GM12873 (cell line): ENCODE measurements around the gene SEMA4G.
A peak's percentile ranks its signal among the peaks of the same experiment; 100 is the strongest.

Experiments
- TF ChIP-seq, protein P1 (sequence below): IDR thresholded peaks from 2 replicates; pipeline ENCODE4 v1.5.1; 2012; ENCODE audit warnings: low read depth, mild to moderate bottlenecking, moderate library complexity, low read length, control low read depth; ENCODE audit not compliant: insufficient read depth; ENCODE audit errors: missing control alignments

Gene SEMA4G

DNA sequence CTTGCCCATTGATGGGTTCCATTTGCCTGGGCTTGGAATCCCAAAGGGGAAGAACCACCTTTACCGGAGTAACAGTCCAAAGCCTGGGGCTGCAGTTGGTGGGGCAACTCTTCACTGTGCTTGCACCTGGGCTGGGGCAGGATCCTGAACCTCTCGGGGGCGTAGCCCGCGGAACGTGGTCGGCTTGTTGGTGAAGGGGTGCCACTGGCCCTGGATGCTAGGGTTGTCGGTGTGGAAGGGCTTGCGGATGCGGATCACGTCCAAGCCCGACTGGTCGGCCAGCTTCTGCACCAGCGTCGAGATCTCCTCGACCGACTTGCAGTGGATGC is 17.3 kb downstream of the SEMA4G start:
- TF ChIP-seq, protein P1, sequence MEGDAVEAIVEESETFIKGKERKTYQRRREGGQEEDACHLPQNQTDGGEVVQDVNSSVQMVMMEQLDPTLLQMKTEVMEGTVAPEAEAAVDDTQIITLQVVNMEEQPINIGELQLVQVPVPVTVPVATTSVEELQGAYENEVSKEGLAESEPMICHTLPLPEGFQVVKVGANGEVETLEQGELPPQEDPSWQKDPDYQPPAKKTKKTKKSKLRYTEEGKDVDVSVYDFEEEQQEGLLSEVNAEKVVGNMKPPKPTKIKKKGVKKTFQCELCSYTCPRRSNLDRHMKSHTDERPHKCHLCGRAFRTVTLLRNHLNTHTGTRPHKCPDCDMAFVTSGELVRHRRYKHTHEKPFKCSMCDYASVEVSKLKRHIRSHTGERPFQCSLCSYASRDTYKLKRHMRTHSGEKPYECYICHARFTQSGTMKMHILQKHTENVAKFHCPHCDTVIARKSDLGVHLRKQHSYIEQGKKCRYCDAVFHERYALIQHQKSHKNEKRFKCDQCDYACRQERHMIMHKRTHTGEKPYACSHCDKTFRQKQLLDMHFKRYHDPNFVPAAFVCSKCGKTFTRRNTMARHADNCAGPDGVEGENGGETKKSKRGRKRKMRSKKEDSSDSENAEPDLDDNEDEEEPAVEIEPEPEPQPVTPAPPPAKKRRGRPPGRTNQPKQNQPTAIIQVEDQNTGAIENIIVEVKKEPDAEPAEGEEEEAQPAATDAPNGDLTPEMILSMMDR, result no peak

DNA sequence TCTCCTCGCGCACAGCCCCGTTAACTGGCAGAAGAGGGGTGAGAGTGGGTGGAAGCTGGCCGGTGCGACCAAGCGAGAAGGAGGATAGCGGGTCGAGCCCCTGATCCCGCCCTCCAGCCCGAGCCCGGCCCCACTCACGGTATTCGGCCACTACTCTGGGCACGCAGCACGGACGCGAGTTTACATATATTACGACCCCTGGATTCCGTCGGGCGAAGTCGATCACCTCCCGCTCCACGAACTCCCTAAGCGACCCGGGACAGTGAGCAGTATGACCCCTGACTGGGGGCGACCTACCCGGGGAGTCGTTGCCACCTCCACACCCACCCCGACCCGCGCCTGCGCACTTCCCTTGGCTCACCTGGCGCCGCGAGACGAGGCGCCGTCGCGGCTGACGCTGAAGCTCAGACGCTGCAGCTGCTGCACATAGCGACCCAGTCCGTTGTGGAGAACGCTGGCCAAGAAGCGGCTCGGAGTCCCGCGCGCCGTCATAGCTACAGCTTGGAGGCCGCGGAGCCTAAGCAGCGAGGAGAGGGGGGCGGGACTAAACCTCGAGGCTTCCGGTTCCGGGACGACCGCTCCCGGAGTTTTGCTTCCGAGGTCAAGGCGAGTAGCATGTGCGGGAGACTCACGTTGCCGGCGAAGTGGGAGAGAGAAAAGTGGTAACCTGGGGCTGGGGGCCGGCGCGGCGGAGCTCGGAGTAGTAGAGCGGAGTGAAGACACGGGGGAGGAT is 17.8 kb downstream of the SEMA4G start, which contains the start of the genes MRPL43 and TWNK:
TSS of gene MRPL43 (minus strand) at position 546 of the 733 bp plus-strand sequence. CDS start at position 492, 54 bp downstream.
TSS of gene TWNK (plus strand) at position 592 of the 733 bp plus-strand sequence. CDS start 668 bp downstream, outside the sequence.
- TF ChIP-seq, protein P1, result no peak

DNA sequence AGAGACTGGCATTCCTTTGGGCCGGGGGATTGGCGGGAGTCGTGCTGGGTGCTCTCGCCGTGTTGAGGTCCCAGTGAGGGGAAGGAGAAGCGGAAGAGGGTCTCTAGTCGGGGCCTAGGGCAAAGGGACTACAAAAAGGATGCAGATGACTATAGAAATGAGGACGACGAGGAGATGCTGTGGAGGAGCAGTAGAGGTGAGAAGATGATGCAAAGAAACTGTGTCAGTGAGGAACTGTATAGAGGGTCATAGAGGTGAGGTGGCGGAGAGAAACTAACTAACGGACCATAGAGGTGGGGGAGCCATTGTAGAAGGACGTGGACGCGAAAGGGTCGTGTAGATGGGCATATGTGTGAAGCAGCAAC is 18.4 kb downstream of the SEMA4G start:
- TF ChIP-seq, protein P1, result no peak

DNA sequence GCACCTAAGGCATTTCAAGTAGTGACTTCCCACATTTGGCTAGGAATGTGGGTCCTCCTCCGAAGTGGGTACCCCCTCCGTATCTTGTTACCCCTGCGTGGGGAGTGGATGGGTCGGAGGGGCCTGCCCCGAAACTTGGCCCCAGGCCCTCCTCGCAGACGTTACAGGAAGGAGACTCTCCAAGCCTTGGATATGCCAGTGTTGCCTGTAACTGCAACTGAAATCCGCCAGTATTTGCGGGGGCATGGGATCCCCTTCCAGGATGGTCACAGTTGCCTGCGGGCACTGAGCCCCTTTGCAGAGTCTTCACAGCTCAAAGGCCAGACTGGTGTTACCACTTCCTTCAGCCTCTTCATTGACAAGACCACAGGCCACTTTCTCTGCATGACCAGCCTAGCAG is 18.9 kb downstream of the SEMA4G start:
- TF ChIP-seq, protein P1, result no peak

DNA sequence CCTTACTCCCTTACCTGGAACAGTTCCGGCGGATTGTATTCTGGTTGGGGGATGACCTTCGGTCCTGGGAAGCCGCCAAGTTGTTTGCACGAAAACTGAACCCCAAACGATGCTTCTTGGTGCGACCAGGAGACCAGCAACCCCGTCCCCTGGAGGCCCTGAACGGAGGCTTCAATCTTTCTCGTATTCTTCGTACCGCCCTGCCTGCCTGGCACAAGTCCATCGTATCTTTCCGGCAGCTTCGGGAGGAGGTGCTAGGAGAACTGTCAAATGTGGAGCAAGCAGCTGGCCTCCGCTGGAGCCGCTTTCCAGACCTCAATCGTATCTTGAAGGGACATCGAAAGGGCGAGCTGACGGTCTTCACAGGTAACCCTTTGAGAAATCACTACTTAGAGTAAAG is 19.8 kb downstream of the SEMA4G start:
- TF ChIP-seq, protein P1, result no peak

DNA sequence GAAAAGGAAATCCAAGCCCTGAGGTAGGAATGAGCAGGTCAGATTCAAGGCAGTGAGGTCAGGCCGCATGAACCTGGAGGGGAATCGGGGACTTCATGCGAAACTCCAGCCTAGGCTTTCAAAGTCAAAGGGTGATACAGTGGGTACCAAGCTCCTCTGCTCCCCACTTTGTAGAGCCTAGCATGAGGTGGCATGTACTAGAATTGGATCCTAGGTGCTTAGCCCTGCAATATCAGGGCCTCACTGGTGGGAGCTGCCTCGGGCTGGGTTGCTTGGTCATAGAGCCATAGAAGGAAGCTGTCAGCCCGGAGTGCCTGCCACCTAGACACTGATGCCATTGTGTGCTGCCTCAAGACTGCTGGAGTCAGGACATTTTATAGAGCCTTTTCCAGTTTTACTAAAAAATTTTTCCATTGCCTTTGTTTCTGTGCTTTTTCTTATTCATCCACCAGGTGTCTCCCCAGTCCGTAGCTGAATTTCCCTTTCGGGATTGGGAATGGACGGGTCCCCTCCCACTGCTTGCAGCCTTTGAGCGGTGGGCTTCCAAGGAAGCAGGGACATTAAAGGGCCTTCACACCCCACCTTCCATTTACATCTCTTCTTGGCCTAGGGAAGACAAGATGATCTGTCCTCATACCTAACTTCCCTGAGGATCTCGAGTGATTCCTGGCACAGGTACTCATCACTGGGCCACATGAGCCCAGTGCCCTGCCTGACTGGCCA is 24.8 kb downstream of the SEMA4G start:
- TF ChIP-seq, protein P1, result peak; percentile 43

DNA sequence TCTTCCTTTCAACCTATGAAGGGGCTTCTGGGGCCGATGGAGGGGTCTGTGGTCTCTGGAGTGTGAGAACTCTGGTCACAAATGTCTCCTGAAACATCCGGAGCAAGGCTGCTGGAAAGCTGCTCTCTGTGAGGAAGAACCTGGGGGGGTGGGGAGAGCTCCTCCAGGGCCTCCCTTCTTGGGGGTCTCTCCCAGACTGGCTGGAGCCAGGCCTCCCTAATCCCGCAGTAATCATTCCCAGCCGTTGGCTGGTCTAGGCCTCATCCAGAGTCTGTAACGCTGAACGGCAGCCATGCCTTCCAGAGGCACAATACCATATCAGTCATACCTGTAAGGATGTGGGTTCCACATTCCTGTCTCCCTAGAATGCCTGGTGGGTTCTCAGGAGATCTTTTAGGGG is 25.9 kb downstream of the SEMA4G start:
- TF ChIP-seq, protein P1, result no peak
